GM23248 (cell line): ENCODE data around the gene PLXNA1. TPM values are rescaled to one million over a fixed set of nuclear protein-coding genes. Genes with fewer than 3 reads are reported as not detected.

Experiments
- DNase-seq: peaks from one replicate; pipeline ENCODE4 v3.0.0-alpha.2; 2015
- H2AFZ ChIP-seq: fragments of 200-600 bp; sonication (generic); 2 replicates; pipeline ENCODE4 v1.6.1; 2016; ENCODE audit warnings: antibody characterized with exemption
- H3F3A ChIP-seq: fragments of 200-600 bp; sonication (generic); 2 replicates; pipeline ENCODE4 v1.6.1; 2016; ENCODE audit warnings: mild to moderate bottlenecking, antibody characterized with exemption, mixed run types; ENCODE audit not compliant: insufficient read depth
- H3K27ac ChIP-seq: fragments of 200-600 bp; sonication (generic); 2 replicates; pipeline ENCODE4 v1.5.1; 2016; ENCODE audit warnings: mild to moderate bottlenecking
- H3K27me3 ChIP-seq: fragments of 200-600 bp; sonication (generic); replicated peaks from 2 replicates; pipeline ENCODE4 v1.6.1; 2016; ENCODE audit warnings: mild to moderate bottlenecking; ENCODE audit not compliant: insufficient read depth
- H3K36me3 ChIP-seq: fragments of 200-600 bp; sonication (generic); 2 replicates; pipeline ENCODE4 v1.6.1; 2016; ENCODE audit warnings: low read depth, mild to moderate bottlenecking
- H3K4me1 ChIP-seq: fragments of 200-600 bp; sonication (generic); 2 replicates; pipeline ENCODE4 v1.6.1; 2016; ENCODE audit warnings: mild to moderate bottlenecking; ENCODE audit not compliant: insufficient read depth
- H3K4me2 ChIP-seq: fragments of 200-600 bp; sonication (generic); one replicate; pipeline ENCODE4 v1.6.1; 2016; ENCODE audit warnings: mild to moderate bottlenecking; ENCODE audit not compliant: unreplicated experiment
- H3K4me3 ChIP-seq: fragments of 200-600 bp; sonication (generic); 2 replicates; pipeline ENCODE4 v1.5.1; 2016; ENCODE audit warnings: mild to moderate bottlenecking
- H3K79me2 ChIP-seq: fragments of 200-600 bp; sonication (generic); 2 replicates; pipeline ENCODE4 v1.6.1; 2016; ENCODE audit warnings: mild to moderate bottlenecking; ENCODE audit not compliant: insufficient read depth
- H3K9ac ChIP-seq: fragments of 200-600 bp; sonication (generic); 2 replicates; pipeline ENCODE4 v1.6.1; 2016; ENCODE audit warnings: mild to moderate bottlenecking
- H3K9me2 ChIP-seq: fragments of 200-600 bp; sonication (generic); 2 replicates; pipeline ENCODE4 v1.6.1; 2016; ENCODE audit warnings: mixed run types, mild to moderate bottlenecking, moderate library complexity; ENCODE audit not compliant: insufficient read depth
- H3K9me3 ChIP-seq: fragments of 200-600 bp; sonication (generic); one replicate; pipeline ENCODE4 v1.6.1; 2017; ENCODE audit warnings: low read depth
- H4K20me1 ChIP-seq: fragments of 200-600 bp; sonication (generic); 2 replicates; pipeline ENCODE4 v1.6.0; 2016; ENCODE audit not compliant: insufficient read depth
- EZH2 ChIP-seq: fragments of 200-600 bp; sonication (generic); IDR thresholded peaks from 2 replicates; pipeline ENCODE4 v1.6.1; 2018; ENCODE audit warnings: antibody characterized with exemption, mild to moderate bottlenecking; ENCODE audit not compliant: insufficient read depth, poor library complexity, severe bottlenecking
- EZH2phosphoT487 ChIP-seq: fragments of 200-600 bp; sonication (generic); IDR thresholded peaks from 2 replicates; pipeline ENCODE4 v1.6.1; 2018; ENCODE audit warnings: antibody characterized with exemption, moderate library complexity, mild to moderate bottlenecking, low read depth; ENCODE audit not compliant: insufficient read depth
- WGBS, 2 experiments: methylation state at CpG; one replicate each; pipeline ENCODE4 v1.1.6; 2015 to 2017; ENCODE audit warnings: low lambda C conversion rate in 2 of 2, low coverage in 1 of 2; ENCODE audit errors: missing lambda C conversion rate in 2 of 2; 5-methylcytosine and 5-hydroxymethylcytosine counted together
- in situ Hi-C: fragments of 300-500 bp; cut with MboI; formaldehyde crosslinking; loops from 2 replicates; pipeline ENCODE4 v1.15.0; 2020
- polyA plus RNA-seq: library from polyadenylated mRNA; unstranded; fragments of >200 nt; fragmentation: Nextera tagmentation; extraction: Ambion mirVana; gene quantifications from 2 replicates; pipeline ENCODE4 v1.2.1, GENCODE V29; 2016
- total RNA-seq: library from RNA; depleted of rRNA; stranded (reverse); fragments of >200 nt; shearing (Covaris generic); gene quantifications from 2 replicates; pipeline ENCODE4 v1.2.3, GENCODE V29; 2014

PLXNA1 gene
- total and polyA plus RNA-seq, 2 experiments from 2014 or later = 13.4 to 84.7 TPM

GRCh38 chr3:127027811-127028548 lies 45.1 kb downstream of the PLXNA1 start:
- H3K36me3 ChIP-seq = no peaks in the 10 kb centered on the region; the same call in 1 of the 2 replicates
- H4K20me1 ChIP-seq = no peaks in the 10 kb centered on the region
- no peak overlapping the region for H2AFZ ChIP-seq
- H3K9me3 ChIP-seq = no peaks in the 10 kb centered on the region
- no peaks in the 10 kb centered on the region for H3K9me2 ChIP-seq
- H3K27ac ChIP-seq = no peak overlapping the region
- no peaks in the 10 kb centered on the region for H3K4me1 ChIP-seq
- no peaks in the 10 kb centered on the region for H3F3A ChIP-seq
- H3K9ac ChIP-seq = no peak overlapping the region
- no peak overlapping the region for H3K4me2 ChIP-seq
- in situ Hi-C loops = no loop called here
- no peaks in the 10 kb centered on the region for H3K79me2 ChIP-seq
- no peaks in the 10 kb centered on the region for H3K27me3 ChIP-seq
- no peak for DNase-seq
- 88 to 94% methylated on average over 25 to 29 of the region's 29 CpGs for WGBS, 2 experiments
- no peak overlapping the region for H3K4me3 ChIP-seq
- TF ChIP-seq EZH2 = no peak
- TF ChIP-seq EZH2phosphoT487 = no peak

- Histone ChIP-seq H3K9me3 (no peaks in the 10 kb centered on the region), H3F3A (no peaks in the 10 kb centered on the region), H3K27ac (no peak overlapping the region), H3K9me2 (no peaks in the 10 kb centered on the region), H3K36me3 (no peaks in the 10 kb centered on the region; the same call in 1 of the 2 replicates), H3K4me1 (no peaks in the 10 kb centered on the region), H3K9ac (no peak overlapping the region), H4K20me1 (no peaks in the 10 kb centered on the region), H3K4me2 (no peak overlapping the region), H3K4me3 (no peak overlapping the region), H2AFZ (no peak overlapping the region), H3K79me2 (no peaks in the 10 kb centered on the region), H3K27me3 (no peaks in the 10 kb centered on the region)
- WGBS, 2 experiments = 88 to 95% methylated on average over 25 to 28 of the region's 30 CpGs
- TF ChIP-seq EZH2phosphoT487 (no peak), EZH2 (no peak)
- in situ Hi-C loops = no loop called here
- no peak for DNase-seq
Observed at GRCh38 chr3:127028781-127029657, 46.1 kb downstream of the PLXNA1 start.

- Histone ChIP-seq H2AFZ (no peak overlapping the region), H3K9me3 (no peaks in the 10 kb centered on the region), H3K4me2 (no peak overlapping the region), H3K4me3 (no peak overlapping the region), H3K27ac (no peak overlapping the region), H4K20me1 (no peaks in the 10 kb centered on the region), H3K36me3 (no peaks in the 10 kb centered on the region; the same call in 1 of the 2 replicates), H3K9ac (no peak overlapping the region), H3K9me2 (no peaks in the 10 kb centered on the region), H3F3A (no peaks in the 10 kb centered on the region), H3K27me3 (no peaks in the 10 kb centered on the region), H3K79me2 (no peaks in the 10 kb centered on the region), H3K4me1 (no peaks in the 10 kb centered on the region)
- in situ Hi-C loops = no loop called here
- 95 to 96% methylated on average over 42 of the region's 42 CpGs for WGBS, 2 experiments
- TF ChIP-seq EZH2 (no peak), EZH2phosphoT487 (no peak)
- no peak for DNase-seq
Observed at GRCh38 chr3:127029658-127030507, 47.0 kb downstream of the PLXNA1 start.
